HG03354 (cell line): Measurements from ENCODE around the gene PSMD2.

ENCODE experiments used
- ATAC-seq: cut with Tn5 transposase; IDR thresholded peaks from one replicate; pipeline ENCODE4 v1.9.1; 2021; ENCODE audit warnings: mild to moderate bottlenecking; ENCODE audit not compliant: unreplicated experiment, poor library complexity, severe bottlenecking

The PSMD2 gene

GRCh38 chr3:184351511-184352148 is 52.6 kb downstream of the PSMD2 start:
- no peak for ATAC-seq

DNA sequence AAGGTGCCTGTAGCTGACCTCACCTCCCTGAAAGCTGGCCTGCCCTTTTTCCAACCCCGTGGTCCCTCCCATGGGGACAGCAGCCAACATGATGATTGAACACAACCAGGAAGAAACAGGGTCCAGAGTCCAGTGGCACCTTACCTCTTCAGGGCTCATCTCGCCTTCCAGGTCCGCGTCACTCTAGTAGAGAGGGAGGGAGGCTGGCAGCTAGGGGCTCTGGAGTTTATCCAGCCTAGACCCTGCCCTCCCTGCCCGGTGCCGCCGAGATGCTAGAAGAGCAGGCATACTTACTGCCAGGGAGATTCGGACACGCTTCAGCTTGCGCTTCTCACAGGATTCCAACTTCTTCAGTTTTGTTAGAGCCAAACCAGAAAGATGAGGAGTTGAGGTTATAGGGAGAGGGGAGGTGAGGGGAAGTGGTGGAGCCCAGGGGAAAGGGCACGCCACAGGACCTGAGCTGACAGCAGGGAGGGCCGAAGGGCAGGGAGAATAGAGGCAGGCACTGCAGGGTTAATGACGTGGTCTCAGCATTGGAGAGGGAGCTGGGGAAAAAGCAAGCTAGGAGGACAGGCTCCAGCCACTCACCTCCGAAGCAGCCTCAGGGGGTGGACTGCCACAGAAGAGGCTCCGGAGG is 53.2 kb downstream of the PSMD2 start:
- no peak for ATAC-seq

GRCh38 chr3:184352897-184353545 is 54.0 kb downstream of the PSMD2 start:
- ATAC-seq = no peak

- ATAC-seq = no peak
Observed at GRCh38 chr3:184353546-184353941, 54.5 kb downstream of the PSMD2 start.

GRCh38 chr3:184354121-184354728 is 55.2 kb downstream of the PSMD2 start:
- ATAC-seq = peak; percentile 57

DNA sequence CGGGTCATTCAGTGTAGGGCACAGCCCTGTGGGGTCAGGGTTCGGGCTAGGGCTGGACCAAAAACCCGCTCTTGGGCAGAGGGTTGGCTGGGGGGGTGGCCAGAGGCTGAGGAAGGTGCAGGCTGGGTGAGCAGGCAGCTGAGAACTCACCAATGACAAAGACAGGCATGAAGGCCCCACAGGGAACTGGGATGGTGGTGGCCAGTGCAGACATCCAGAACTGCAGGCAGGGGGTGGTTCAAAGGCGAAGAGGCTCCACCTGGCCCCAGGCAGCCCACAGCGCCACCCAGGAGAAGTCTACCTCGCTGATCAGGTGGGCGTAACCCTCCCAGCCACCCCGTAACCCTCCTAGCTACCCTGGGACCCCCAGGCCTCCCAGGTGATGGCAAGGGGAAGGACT is 55.7 kb downstream of the PSMD2 start:
- no peak for ATAC-seq

DNA sequence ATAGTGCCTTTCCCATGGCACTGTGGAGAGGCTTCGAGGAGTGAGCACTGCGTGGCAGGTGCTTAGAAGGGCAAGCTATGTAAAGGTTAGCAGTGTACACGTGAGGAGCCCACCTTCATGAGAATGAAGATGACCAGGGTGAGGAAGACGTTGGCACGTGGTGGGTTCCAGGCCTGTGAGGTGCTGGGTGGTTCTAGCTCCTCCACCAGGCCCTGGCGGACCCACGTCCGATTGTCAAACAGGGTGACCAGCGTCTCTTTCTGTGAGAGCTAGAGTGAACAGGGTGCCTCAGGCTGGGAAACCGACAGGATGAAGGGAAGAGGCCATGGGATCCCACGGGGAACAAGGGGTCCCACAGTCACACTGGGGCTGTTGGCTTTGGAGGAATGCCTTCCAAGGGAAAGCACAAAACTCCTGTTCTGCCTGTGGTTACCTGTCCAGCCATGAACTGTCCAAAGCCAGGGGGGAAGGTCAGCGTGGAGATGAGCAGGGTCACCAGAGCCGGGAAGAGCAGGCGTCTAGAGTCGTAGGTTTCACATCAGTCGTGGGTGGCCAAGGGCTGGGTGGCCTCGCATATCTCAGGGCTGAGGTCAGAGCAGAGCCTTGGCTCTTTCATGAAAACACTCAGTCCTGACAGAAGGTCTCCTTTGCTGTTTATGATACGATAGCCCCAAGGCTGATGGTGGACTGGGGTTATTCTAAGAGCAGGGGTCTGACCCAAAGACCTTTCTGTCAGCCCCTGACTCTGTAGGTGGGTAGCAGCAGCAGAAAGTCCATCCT is 56.4 kb downstream of the PSMD2 start:
- ATAC-seq = no peak

DNA sequence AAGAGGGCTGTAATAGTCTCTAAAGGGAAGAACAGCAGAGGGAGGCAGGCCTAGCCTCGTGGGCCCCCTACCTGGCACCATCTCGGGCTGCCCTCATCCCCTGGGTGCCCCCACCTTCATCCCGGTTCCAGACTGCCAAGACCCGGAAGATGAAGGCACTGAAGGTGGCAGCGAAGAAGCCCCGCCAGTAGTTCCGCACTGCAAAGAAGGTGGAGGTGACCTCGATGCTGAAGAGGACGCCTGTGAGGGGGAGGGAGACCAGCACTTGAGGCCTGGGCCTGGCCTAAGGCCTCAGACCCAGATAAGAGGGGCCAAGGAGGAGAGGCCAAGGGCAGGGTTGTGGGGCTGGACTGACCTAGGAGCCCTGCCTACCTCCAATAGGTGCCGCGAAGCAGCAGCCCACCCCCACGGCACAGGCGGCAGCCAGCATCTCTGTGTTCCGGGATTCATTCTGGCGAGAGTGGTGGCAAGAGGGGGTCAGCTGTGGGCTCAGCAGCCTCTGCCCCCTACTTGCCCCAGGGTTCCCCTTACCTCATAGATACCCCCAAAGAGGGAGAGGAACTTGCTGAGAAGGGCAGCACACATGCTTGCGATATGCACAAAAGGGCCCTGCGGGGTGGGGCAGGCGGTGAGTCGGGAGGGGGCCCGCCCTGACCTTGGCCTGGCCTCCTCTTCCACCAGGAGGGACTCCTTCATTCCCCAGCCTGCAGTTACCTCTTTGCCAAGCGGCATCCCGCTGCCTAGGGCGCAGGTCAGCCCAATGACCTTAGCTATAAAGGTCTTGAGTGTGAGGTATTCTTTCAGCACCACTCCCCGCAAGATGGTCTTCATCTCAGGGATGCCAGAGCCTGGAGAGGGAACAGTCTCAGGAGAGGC is 58.4 kb downstream of the PSMD2 start:
- no peak for ATAC-seq

- ATAC-seq = no peak
Observed at GRCh38 chr3:184358124-184358767, 59.2 kb downstream of the PSMD2 start.
